Measurements from ENCODE around the gene CFAP74.

- TF ChIP-seq CTCF (IDR thresholded peaks at IDR 0.05) = peak; percentile 68 to 94 (median 89)
- TF ChIP-seq POLR2A (IDR thresholded peaks at IDR 0.05) = no peak
Measured at GRCh38 chr1:2046174-2046917, 42.8 kb upstream of the CFAP74 start.
